ENCODE results near the gene NAA25. TPM values are rescaled to one million over a fixed set of nuclear protein-coding genes. Genes with fewer than 3 reads are reported as not detected.
"Not testable (repeated sequence)": the region's sequence is repeated elsewhere in the genome, so short reads cannot be mapped to it uniquely, and the experiment has no call there.

NAA25 gene
- total and polyA plus RNA-seq, 8 donors = 17.3 to 33.9 (median 25.9) TPM

GRCh38 chr12:112012775-112013600 is 95.6 kb downstream of the NAA25 start, which contains the start of the genes ERP29 and TMEM116:
TSS of gene ERP29 (plus strand) at chr12:112013426. CDS start at chr12:112013466, 40 bp downstream.
TSS of gene TMEM116 (minus strand) at chr12:112013165. CDS start at chr12:112005270, 7,895 bp downstream.
- Histone ChIP-seq H3K27ac (peak within 1 kb of the TSS; percentile 96 to 97), H3K36me3 (peaks cover 0 to 9% of the 10 kb centered on the region in 2 donors), H3K27me3 (no peaks in the 10 kb centered on the region), H3K4me1 (peaks cover 18 to 53% of the 10 kb centered on the region in 2 donors), H3K4me3 (peak within 1 kb of the TSS; percentile 71 to 89), H3K9me3 (no peaks in the 10 kb centered on the region)
- DNase-seq = peak; percentile 99 to 100 (median 100)
- peak; percentile 50 to 66 for TF ChIP-seq CTCF (IDR thresholded peaks at IDR 0.05)
- ATAC-seq = peak; percentile 91
- intact Hi-C loops (cut with DNase I) = no loop called here

- H3K9me3 ChIP-seq = no peaks in the 10 kb centered on the region
- DNase-seq (no peak), ATAC-seq (no peak)
- no peaks in the 10 kb centered on the region for H3K27me3 ChIP-seq
- peak overlapping the region; percentile 56 to 71 for H3K4me3 ChIP-seq
- no peak for TF ChIP-seq CTCF (IDR thresholded peaks at IDR 0.05)
- H3K27ac ChIP-seq = peak overlapping the region; percentile 96 to 97
- H3K4me1 ChIP-seq = peaks cover 18 to 41% of the 10 kb centered on the region in 2 donors
- peaks cover 0 to 7% of the 10 kb centered on the region in 2 donors for H3K36me3 ChIP-seq
- intact Hi-C loops (cut with DNase I) = no loop called here
Observed at GRCh38 chr12:112011685-112012084, 96.9 kb downstream of the NAA25 start.

DNA sequence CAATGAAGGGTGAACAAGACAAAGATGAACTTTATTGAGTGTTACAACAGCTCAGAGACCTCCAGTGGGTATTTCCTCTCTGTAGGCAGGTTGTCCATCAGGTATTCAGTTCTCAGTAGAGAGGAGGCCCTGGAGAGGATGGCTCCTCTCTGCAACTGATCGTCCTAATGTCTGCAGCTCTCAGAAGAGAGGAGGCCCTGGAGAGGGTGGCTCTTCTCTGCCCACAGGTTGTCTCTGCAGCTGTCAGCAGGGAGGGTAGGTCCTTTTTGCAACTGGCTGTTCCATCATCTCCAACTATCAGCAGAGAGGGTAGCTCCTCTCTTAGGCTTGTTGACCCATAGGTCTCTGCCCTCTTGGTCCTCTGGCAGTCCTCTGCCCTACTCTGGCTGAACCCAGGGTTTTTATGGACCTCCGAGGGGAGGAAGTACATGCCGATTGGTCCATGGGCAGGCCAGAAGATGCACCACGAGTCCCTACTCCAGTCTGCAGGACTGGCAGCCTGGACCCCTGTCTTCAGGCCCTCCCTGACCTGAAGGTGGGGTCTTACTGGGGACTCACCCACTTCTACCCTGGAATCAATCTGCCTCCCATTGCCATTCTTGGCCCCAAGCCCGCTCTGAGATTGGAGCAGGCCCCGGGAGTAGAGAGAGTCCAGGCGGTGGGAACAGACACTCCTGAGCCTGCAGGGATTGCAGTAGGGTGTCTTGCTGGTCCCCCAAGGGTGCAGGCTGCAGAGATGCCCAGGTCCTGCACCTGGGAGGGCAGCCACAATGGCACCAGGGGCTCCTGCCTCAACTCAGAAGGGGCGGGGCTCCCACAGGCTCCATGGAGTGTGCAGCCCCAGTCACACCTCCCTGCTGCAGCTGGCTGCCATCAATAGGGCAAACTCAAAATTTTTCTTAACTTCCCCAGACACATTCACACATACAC is 97.9 kb downstream of the NAA25 start:
- Histone ChIP-seq H3K27ac (no peak overlapping the region), H3K4me1 (peaks cover 18 to 38% of the 10 kb centered on the region in 2 donors), H3K36me3 (no peaks in the 10 kb centered on the region), H3K27me3 (no peaks in the 10 kb centered on the region), H3K4me3 (no peak overlapping the region), H3K9me3 (no peaks in the 10 kb centered on the region)
- DNase-seq = no peak
- ATAC-seq = no peak
- intact Hi-C loops (cut with DNase I) = no loop called here
- no peak for TF ChIP-seq CTCF (IDR thresholded peaks at IDR 0.05)

GRCh38 chr12:112009596-112009995 is 99.0 kb downstream of the NAA25 start:
- ATAC-seq; H3K4me3 ChIP-seq; intact Hi-C loops (cut with DNase I); H3K27ac ChIP-seq; H3K27me3 ChIP-seq; H3K9me3 ChIP-seq; DNase-seq; H3K36me3 ChIP-seq: not testable (repeated sequence)
- H3K4me1 ChIP-seq = peaks cover 14 to 27% of the 10 kb centered on the region in 2 donors

GRCh38 chr12:112008918-112009317 is 99.7 kb downstream of the NAA25 start:
- DNase-seq = no peak
- TF ChIP-seq CTCF (IDR thresholded peaks at IDR 0.05) = no peak
- no peak for ATAC-seq
- Histone ChIP-seq H3K4me3 (no peak overlapping the region), H3K27me3 (no peaks in the 10 kb centered on the region), H3K27ac (no peak overlapping the region), H3K4me1 (peaks cover 9 to 20% of the 10 kb centered on the region in 2 donors), H3K36me3 (no peaks in the 10 kb centered on the region), H3K9me3 (no peaks in the 10 kb centered on the region)
- intact Hi-C loops (cut with DNase I) = no loop called here

All from left lung (tissue), 10 donors.